ENCODE results near the gene BCAS3.

DNA sequence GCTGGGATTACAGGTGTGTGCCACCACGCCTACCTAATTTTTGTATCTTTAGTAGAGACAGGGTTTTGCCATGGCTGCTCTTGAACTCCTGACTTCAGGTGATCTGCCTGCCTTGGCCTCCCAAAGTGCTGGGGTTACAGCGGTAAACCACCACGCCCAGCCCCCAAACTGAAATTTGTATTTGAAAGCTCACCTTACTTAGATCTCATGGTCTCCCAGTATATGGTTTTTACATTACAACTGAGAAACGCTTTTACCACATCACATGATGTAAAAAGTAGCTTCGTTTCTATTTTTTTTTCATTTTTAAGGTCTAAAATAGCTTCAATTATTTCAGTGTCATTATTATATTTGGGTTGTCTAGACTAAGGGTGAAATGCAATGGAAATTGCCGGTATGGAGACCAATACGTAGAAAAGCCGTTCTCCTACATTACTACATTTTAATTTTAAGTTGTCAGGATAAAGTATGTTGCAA, 93.3 kb downstream of the BCAS3 start:
- TF ChIP-seq, protein P1, sequence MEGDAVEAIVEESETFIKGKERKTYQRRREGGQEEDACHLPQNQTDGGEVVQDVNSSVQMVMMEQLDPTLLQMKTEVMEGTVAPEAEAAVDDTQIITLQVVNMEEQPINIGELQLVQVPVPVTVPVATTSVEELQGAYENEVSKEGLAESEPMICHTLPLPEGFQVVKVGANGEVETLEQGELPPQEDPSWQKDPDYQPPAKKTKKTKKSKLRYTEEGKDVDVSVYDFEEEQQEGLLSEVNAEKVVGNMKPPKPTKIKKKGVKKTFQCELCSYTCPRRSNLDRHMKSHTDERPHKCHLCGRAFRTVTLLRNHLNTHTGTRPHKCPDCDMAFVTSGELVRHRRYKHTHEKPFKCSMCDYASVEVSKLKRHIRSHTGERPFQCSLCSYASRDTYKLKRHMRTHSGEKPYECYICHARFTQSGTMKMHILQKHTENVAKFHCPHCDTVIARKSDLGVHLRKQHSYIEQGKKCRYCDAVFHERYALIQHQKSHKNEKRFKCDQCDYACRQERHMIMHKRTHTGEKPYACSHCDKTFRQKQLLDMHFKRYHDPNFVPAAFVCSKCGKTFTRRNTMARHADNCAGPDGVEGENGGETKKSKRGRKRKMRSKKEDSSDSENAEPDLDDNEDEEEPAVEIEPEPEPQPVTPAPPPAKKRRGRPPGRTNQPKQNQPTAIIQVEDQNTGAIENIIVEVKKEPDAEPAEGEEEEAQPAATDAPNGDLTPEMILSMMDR (IDR thresholded peaks at IDR 0.05) = no peak
- no peak for TF ChIP-seq EP300 (IDR thresholded peaks at IDR 0.05)
- no peak for TF ChIP-seq POLR2A (IDR thresholded peaks at IDR 0.05)

All from ovary (tissue), 3 donors.